ENCODE results near the gene HECTD4. TPM values are rescaled to one million over a fixed set of nuclear protein-coding genes. Genes with fewer than 3 reads are reported as not detected.

Gene HECTD4
- polyA plus RNA-seq, 1 experiment: 7.3 TPM

- POLR2A ChIA-PET: interaction anchor here (0.7 kb wide), 1 partner anchor 61 kb away, joined by 7 read pairs; no protein-coding TSS in a partner anchor
- CTCF ChIA-PET: interaction anchor here (2.8 kb wide), 1 partner anchor 169 kb away, joined by 8 read pairs; no protein-coding TSS in a partner anchor
- H3K4me3 ChIP-seq (ENCODE audit: low read depth, low read length): no peak overlapping the region
Measured at GRCh38 chr12:112218150-112218549, 164.1 kb downstream of the HECTD4 start.

GRCh38 chr12:112217647-112218046 is 164.6 kb downstream of the HECTD4 start:
- POLR2A ChIA-PET: interaction anchor here (0.7 kb wide), 1 partner anchor 61 kb away, joined by 7 read pairs; no protein-coding TSS in a partner anchor
- peaks cover 5% of the 10 kb centered on the region for H3K36me3 ChIP-seq (ENCODE audit: control insufficient read depth, insufficient read depth, low read length)
- CTCF ChIA-PET: interaction anchor here (2.8 kb wide), 1 partner anchor 170 kb away, joined by 8 read pairs; no protein-coding TSS in a partner anchor
- no peaks in the 10 kb centered on the region for H3K27me3 ChIP-seq (ENCODE audit: control insufficient read depth, insufficient read depth, low read length)
- DNase-seq (ENCODE audit: low read depth): no peak
- no peak overlapping the region for H3K4me3 ChIP-seq (ENCODE audit: low read depth, low read length)
- no peak for TF ChIP-seq CTCF (IDR thresholded peaks at IDR 0.05; ENCODE audit: insufficient read depth, low read depth, low read length)

More at GRCh38 chr12:112218150-112218549, 164.1 kb downstream of the HECTD4 start:
- no peak for TF ChIP-seq CTCF (IDR thresholded peaks at IDR 0.05; ENCODE audit: insufficient read depth, low read depth, low read length)
- no peak for DNase-seq (ENCODE audit: low read depth)
- Histone ChIP-seq H3K36me3 (ENCODE audit: control insufficient read depth, insufficient read depth, low read length) (peaks cover 5% of the 10 kb centered on the region), H3K27me3 (ENCODE audit: control insufficient read depth, insufficient read depth, low read length) (no peaks in the 10 kb centered on the region)

- no peak for TF ChIP-seq CTCF (IDR thresholded peaks at IDR 0.05; ENCODE audit: insufficient read depth, low read depth, low read length)
- ChIA-PET CTCF (interaction anchor here (0.8 kb wide), 1 partner anchor 171 kb away, joined by 3 read pairs; no protein-coding TSS in a partner anchor), POLR2A (no interaction called here)
- H3K36me3 ChIP-seq (ENCODE audit: control insufficient read depth, insufficient read depth, low read length): peaks cover 6% of the 10 kb centered on the region
- no peaks in the 10 kb centered on the region for H3K27me3 ChIP-seq (ENCODE audit: control insufficient read depth, insufficient read depth, low read length)
- H3K4me3 ChIP-seq (ENCODE audit: low read depth, low read length): no peak overlapping the region
- no peak for DNase-seq (ENCODE audit: low read depth)
Measured at GRCh38 chr12:112216223-112216622, 166.0 kb downstream of the HECTD4 start.

GRCh38 chr12:112214064-112214463 is 168.2 kb downstream of the HECTD4 start:
- DNase-seq (ENCODE audit: low read depth): no peak
- H3K36me3 ChIP-seq (ENCODE audit: control insufficient read depth, insufficient read depth, low read length): peaks cover 10% of the 10 kb centered on the region
- TF ChIP-seq CTCF (IDR thresholded peaks at IDR 0.05; ENCODE audit: insufficient read depth, low read depth, low read length): no peak
- CTCF ChIA-PET: interaction anchor here (1.0 to 2.1 kb wide), 2 partner anchors 16 to 173 kb away, joined by 5 to 7 read pairs; no protein-coding TSS in a partner anchor
- H3K27me3 ChIP-seq (ENCODE audit: control insufficient read depth, insufficient read depth, low read length): no peaks in the 10 kb centered on the region
- POLR2A ChIA-PET: no interaction called here
- no peak overlapping the region for H3K4me3 ChIP-seq (ENCODE audit: low read depth, low read length)

- no peak for TF ChIP-seq CTCF (IDR thresholded peaks at IDR 0.05; ENCODE audit: insufficient read depth, low read depth, low read length)
- Histone ChIP-seq H3K36me3 (ENCODE audit: control insufficient read depth, insufficient read depth, low read length) (peaks cover 10% of the 10 kb centered on the region), H3K27me3 (ENCODE audit: control insufficient read depth, insufficient read depth, low read length) (no peaks in the 10 kb centered on the region), H3K4me3 (ENCODE audit: low read depth, low read length) (no peak overlapping the region)
- ChIA-PET POLR2A (no interaction called here), CTCF (interaction anchor here (2.3 kb wide), 1 partner anchor 11 kb away, joined by 6 read pairs; no protein-coding TSS in a partner anchor)
- DNase-seq (ENCODE audit: low read depth): no peak
Measured at GRCh38 chr12:112208301-112208910, 173.8 kb downstream of the HECTD4 start.
